K562 (cell line): Measurements from ENCODE around the gene ASS1. TPM values are rescaled to one million over a fixed set of nuclear protein-coding genes. Genes with fewer than 3 reads are reported as not detected.

ENCODE experiments used
- ATAC-seq: fragments of 200-7000 bp; cut with Tn5 transposase; 3 replicates; pipeline ENCODE4 v1.9.1; 2020; ENCODE audit warnings: moderate library complexity
- BruUV-seq: library from RNA; stranded (reverse); fragments of 400-500 nt; replicated peaks from 2 replicates; lab custom pipeline; 2021; lab: Mats Ljungman, UMichigan
- CTCF ChIA-PET: fragments of 300-600 bp; formaldehyde crosslinking; extraction: SDS; loops from one replicate; lab custom pipeline; 2021; ENCODE audit warnings: low intra/inter-chr PET ratio; lab: Yijun Ruan, JAX
- POLR2A ChIA-PET: fragments of 300-600, 350-650 bp; sonication (Branson Sonifier 250); formaldehyde crosslinking; extraction: SDS; loops from one replicate; lab custom pipeline; 2021; ENCODE audit warnings: antibody characterized with exemption, inconsistent platforms; lab: Yijun Ruan, JAX
- DNase-seq, 4 experiments: peaks; one replicate each; pipeline versions ENCODE4 v3.0.0 to v3.0.0-alpha.2; 2011 to 2018; ENCODE audit warnings: low spot score in 3 of 4, mixed read lengths in 3 of 4; ENCODE audit errors: extremely low read depth in 1 of 4
- FAIRE-seq: peaks from 2 replicates; lab custom pipeline; 2011; peaks lifted over from hg19 to GRCh38; lab: Jason Lieb, UNC
- H2AFZ ChIP-seq: 2 replicates; pipeline ENCODE4 v1.6.0; 2011; ENCODE audit warnings: low read depth, low read length, control low read depth, inconsistent platforms
- H3K27ac ChIP-seq: fragments of 200-600 bp; 3 replicates; pipeline ENCODE4 v1.8.0; 2011; ENCODE audit warnings: low read depth, mild to moderate bottlenecking, control low read depth, inconsistent platforms, low read length, moderate library complexity, mixed read lengths; ENCODE audit errors: extremely low read depth
- H3K27me3 ChIP-seq, 2 experiments: fragments of 300-600 bp in 1 of 2; 2 replicates in 1 of 2; 3 replicates in 1 of 2; pipeline versions ENCODE4 v1.6.0 to v1.8.0; 2011; ENCODE audit warnings: inconsistent platforms in 2 of 2, low read length in 2 of 2, mild to moderate bottlenecking in 1 of 2, mixed read lengths in 1 of 2, moderate library complexity in 1 of 2; ENCODE audit not compliant: control insufficient read depth in 2 of 2, insufficient read depth in 2 of 2
- H3K36me3 ChIP-seq: fragments of 300-600 bp; 3 replicates; pipeline ENCODE4 v1.8.0; 2011; ENCODE audit warnings: mild to moderate bottlenecking, low read length, inconsistent platforms; ENCODE audit not compliant: control insufficient read depth, insufficient read depth
- H3K4me1 ChIP-seq, 2 experiments: fragments of 200-600 bp in 1 of 2; replicated peaks in 1 of 2; 2 replicates in 1 of 2; 3 replicates in 1 of 2; pipeline versions ENCODE4 v1.5.1 to v1.8.0; 2011; ENCODE audit warnings: inconsistent platforms in 2 of 2, low read length in 2 of 2, mild to moderate bottlenecking in 1 of 2, mixed read lengths in 1 of 2, moderate library complexity in 1 of 2; ENCODE audit not compliant: control insufficient read depth in 2 of 2, insufficient read depth in 2 of 2
- H3K4me2 ChIP-seq: 2 replicates; pipeline ENCODE4 v1.6.1; 2011; ENCODE audit warnings: low read length, control low read depth, inconsistent platforms, mixed read lengths; ENCODE audit not compliant: insufficient read depth
- H3K4me3 ChIP-seq: fragments of 200-600 bp; sonication (generic), shearing (Covaris generic); 2 replicates; pipeline ENCODE4 v1.5.1; 2016; ENCODE audit warnings: control low read depth, inconsistent platforms
- H3K79me2 ChIP-seq: fragments of 200-600 bp; 3 replicates; pipeline ENCODE4 v1.8.0; 2011; ENCODE audit warnings: low read length, inconsistent platforms; ENCODE audit not compliant: control insufficient read depth, insufficient read depth
- H3K9ac ChIP-seq, 2 experiments: 2 replicates each; pipeline versions ENCODE4 v1.6.0 to v1.6.1; 2011; ENCODE audit warnings: low read depth in 2 of 2, low read length in 2 of 2, control low read depth in 1 of 2, inconsistent platforms in 1 of 2, mild to moderate bottlenecking in 1 of 2, mixed read lengths in 1 of 2; ENCODE audit not compliant: insufficient read depth in 1 of 2
- H3K9me1 ChIP-seq: one replicate; pipeline ENCODE4 v1.6.0; 2011; ENCODE audit warnings: inconsistent platforms, mild to moderate bottlenecking, low read length, moderate library complexity; ENCODE audit not compliant: control insufficient read depth, insufficient read depth
- H3K9me3 ChIP-seq: replicated peaks from 2 replicates; pipeline ENCODE4 v1.5.1; 2011; ENCODE audit warnings: low read depth, low read length, inconsistent platforms; ENCODE audit not compliant: control insufficient read depth, insufficient read depth
- H4K20me1 ChIP-seq: replicated peaks from 2 replicates; pipeline ENCODE4 v1.6.1; 2011; ENCODE audit warnings: low read length, inconsistent platforms, mixed read lengths; ENCODE audit not compliant: control insufficient read depth, insufficient read depth
- ARHGAP35 ChIP-seq: fragments of 450-650 bp; IDR thresholded peaks from 2 replicates; pipeline ENCODE4 v1.6.1; 2018; ENCODE audit not compliant: partially characterized antibody
- CTCF ChIP-seq, 3 experiments: IDR thresholded peaks in 2 of 3; conservative IDR thresholded peaks in 1 of 3; 2 replicates each; pipeline ENCODE4 v1.5.1; 2011 to 2012; ENCODE audit warnings: low read length in 3 of 3, mild to moderate bottlenecking in 3 of 3, control low read depth in 2 of 3, improper control_type of control experiment in 1 of 3, inconsistent platforms in 1 of 3, low read depth in 1 of 3, mixed read lengths in 1 of 3, moderate library complexity in 1 of 3; ENCODE audit not compliant: insufficient read depth in 2 of 3
- ELF2 ChIP-seq: fragments of 250-450 bp; sonication (Bioruptor Pico); IDR thresholded peaks from 2 replicates; pipeline ENCODE4 v1.5.0; 2021; ENCODE audit warnings: mild to moderate bottlenecking
- POLR2G ChIP-seq: fragments of 200-400 bp; formaldehyde crosslinking; IDR thresholded peaks from 2 replicates; pipeline ENCODE4 v1.6.1; 2017; ENCODE audit warnings: low read depth, mild to moderate bottlenecking, antibody characterized with exemption, low read length, moderate library complexity
- POLR3G ChIP-seq: IDR thresholded peaks from 2 replicates; pipeline ENCODE4 v1.6.1; 2011; ENCODE audit not compliant: insufficient read length, insufficient replicate concordance; ENCODE audit errors: extremely low read depth
- PYGO2 ChIP-seq: fragments of 450-650 bp; IDR thresholded peaks from 2 replicates; pipeline ENCODE4 v1.6.1; 2016; ENCODE audit warnings: mild to moderate bottlenecking, missing genetic modification characterization, moderate library complexity, missing compliant biosample characterization
- RAD21 ChIP-seq, 2 experiments: fragments of 250-450 bp in 1 of 2; fragments of 450-650 bp in 1 of 2; sonication (Bioruptor Pico) in 1 of 2; formaldehyde crosslinking in 1 of 2; IDR thresholded peaks in 1 of 2; conservative IDR thresholded peaks in 1 of 2; 2 replicates each; pipeline versions ENCODE4 v1.4.0 to v1.8.0; 2020 to 2022; ENCODE audit warnings: mild to moderate bottlenecking in 2 of 2, moderate library complexity in 1 of 2
- TAL1 ChIP-seq: fragments of 450-650 bp; IDR thresholded peaks from 2 replicates; pipeline ENCODE4 v1.6.1; 2016; ENCODE audit warnings: mild to moderate bottlenecking
- TEAD2 ChIP-seq: fragments of 450-650 bp; IDR thresholded peaks from 2 replicates; pipeline ENCODE4 v1.6.1; 2016; ENCODE audit warnings: missing genetic modification characterization, control low read depth, missing compliant biosample characterization
- UBTF ChIP-seq, 2 experiments: IDR thresholded peaks; 2 replicates each; pipeline ENCODE4 v1.6.1; 2012; ENCODE audit warnings: improper control_type of control experiment in 2 of 2, low read depth in 2 of 2, low read length in 2 of 2, borderline replicate concordance in 1 of 2
- ZNF124 ChIP-seq: sonication (generic); formaldehyde crosslinking; IDR thresholded peaks from 2 replicates; pipeline ENCODE4 v1.8.1; 2022; ENCODE audit warnings: missing genetic modification reagents
- ZNF146 ChIP-seq: IDR thresholded peaks from one replicate; pipeline ENCODE4 v1.6.1; 2018; ENCODE audit warnings: missing compliant biosample characterization; ENCODE audit not compliant: unreplicated experiment
- ZNF445 ChIP-seq: fragments of 250-450 bp; sonication (Bioruptor Pico); IDR thresholded peaks from 2 replicates; pipeline ENCODE4 v1.4.0; 2020; ENCODE audit warnings: low read depth, mild to moderate bottlenecking, moderate library complexity
- ZNF785 ChIP-seq: fragments of 250-450 bp; sonication (Bioruptor Pico); IDR thresholded peaks from 2 replicates; pipeline ENCODE4 v1.4.0; 2020; ENCODE audit warnings: mild to moderate bottlenecking
- WGBS: fragments of 100-300 bp; shearing (Covaris generic); methylation state at CpG from one replicate; pipeline ENCODE4 v1.1.6; 2016; ENCODE audit warnings: low coverage, mixed read lengths; ENCODE audit not compliant: insufficient coverage; ENCODE audit errors: missing lambda C conversion rate; 5-methylcytosine and 5-hydroxymethylcytosine counted together
- in situ Hi-C: fragments of 300-500 bp; cut with MboI; formaldehyde crosslinking; loops from 4 replicates; pipeline ENCODE4 v1.15.0; 2018; ENCODE audit warnings: inconsistent platforms, mixed read lengths
- intact Hi-C: fragments of 100-400 bp; cut with micrococcal nuclease; formaldehyde crosslinking; loops from 2 replicates; pipeline ENCODE4 v1.14.2; 2022
- polyA plus RNA-seq, 8 experiments: library from polyadenylated mRNA; depleted of rRNA in 4 of 8; stranded (reverse) in 5 of 8; unstranded in 3 of 8; fragments of >200 nt; fragmentation: Nextera tagmentation in 2 of 8; fragmentation: Illumina TruSeq in 1 of 8; extraction: Ambion mirVana in 2 of 8; extraction: Trizol in 1 of 8; gene quantifications; 2 replicates each; pipeline versions ENCODE4 v1.2.1 to v1.2.3, GENCODE V29; 2011 to 2014; ENCODE audit warnings: inconsistent platforms in 1 of 8, missing spikeins in 1 of 8
- total RNA-seq, 7 experiments: library from RNA; depleted of rRNA in 6 of 7; stranded (reverse); fragments of >200 nt in 6 of 7; fragmentation: Illumina TruSeq in 2 of 7; extraction: Trizol in 2 of 7; gene quantifications; 2 replicates each; pipeline versions ENCODE4 v1.2.1 to v1.2.3, GENCODE V29; 2011 to 2021; ENCODE audit warnings: low replicate concordance in 1 of 7

ASS1 gene
- total and polyA plus RNA-seq, 9 of the 15 experiments (the other 6 are each of a cell fraction or from before 2014, with no cell fraction given), result 1.5 to 5.7 (median 3.7) TPM

DNA sequence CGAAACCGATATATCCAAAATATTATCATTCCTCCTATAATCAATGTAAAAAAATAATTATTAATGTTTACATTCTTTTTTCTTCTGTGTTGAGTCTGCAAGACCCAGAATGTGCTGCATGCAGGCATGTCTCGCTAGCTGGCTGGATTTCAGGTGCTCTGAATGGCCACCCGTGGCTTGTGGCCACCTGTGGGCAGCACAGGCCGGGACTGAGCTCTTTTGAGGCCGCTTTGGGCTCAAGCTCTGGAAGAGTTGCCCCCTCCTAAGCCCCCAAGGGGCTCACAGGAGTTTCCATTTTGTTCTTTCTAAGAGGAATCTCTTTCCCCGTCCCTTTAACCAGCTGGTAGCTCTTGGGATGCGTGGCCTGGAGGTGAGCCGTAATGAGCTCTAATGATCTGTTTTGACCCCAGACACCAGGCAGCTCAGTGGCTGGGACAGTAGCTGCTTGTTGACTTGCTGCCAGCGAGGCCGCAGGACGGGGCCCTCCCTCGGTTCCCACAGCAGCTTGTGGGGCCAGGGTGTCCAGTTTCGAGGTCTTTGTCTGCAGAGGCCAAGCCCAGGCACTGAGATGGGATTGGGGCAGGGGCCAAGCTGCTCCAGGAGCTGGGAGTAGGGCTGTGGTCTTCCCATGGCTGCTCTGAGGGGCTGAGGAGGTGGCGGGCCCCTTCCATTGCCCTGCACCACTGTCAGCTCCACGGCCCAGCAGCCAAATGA is 20.8 kb downstream of the ASS1 start:
- POLR2A ChIA-PET, result interaction anchor here (0.6 to 1.2 kb wide), 6 partner anchors 12 to 454 kb away, joined by 3 to 5 read pairs (median 4); no protein-coding TSS in a partner anchor
- H3K27me3 ChIP-seq, result peaks cover 3 to 32% of the 10 kb centered on the region in 2 experiments; a peak in 4 of 5 replicates
- no TSS peak for BruUV-seq
- no peaks in the 10 kb centered on the region for H3K9me1 ChIP-seq
- H3K4me3 ChIP-seq, result no peak overlapping the region
- DNase-seq, result no peak
- no peak overlapping the region for H2AFZ ChIP-seq
- TF ChIP-seq ELF2 (CRISPR knock-in tag), result no peak
- no peak for TF ChIP-seq ZNF146 (CRISPR knock-in tag)
- no peak for TF ChIP-seq ZNF124 (CRISPR knock-in tag)
- TF ChIP-seq TAL1, result no peak
- TF ChIP-seq CTCF (IDR thresholded peaks at IDR 0.05 in 2 of 3, conservative IDR thresholded peaks at IDR 0.05 in 1 of 3; ENCODE audit: insufficient read depth in 2 of 3, low read depth in 1 of 3, low read length in 3 of 3), result peak; percentile 16 to 29 (median 21); a peak in 1 of 6 replicates
- TF ChIP-seq ZNF785 (CRISPR knock-in tag), result no peak
- TF ChIP-seq PYGO2 (tag), result no peak
- TF ChIP-seq ARHGAP35, result no peak
- TF ChIP-seq TEAD2 (tag), result no peak
- peak in 1 of 2 experiments; percentile 41; a peak in 1 of 4 replicates for TF ChIP-seq RAD21 (CRISPR knock-in tag; conservative IDR thresholded peaks at IDR 0.05 in 1 of 2, IDR thresholded peaks at IDR 0.05 in 1 of 2)
- no peak for TF ChIP-seq POLR3G
- no peak for TF ChIP-seq UBTF (IDR thresholded peaks at IDR 0.05; ENCODE audit: borderline replicate concordance in 1 of 2, low read depth in 2 of 2, low read length in 2 of 2)
- TF ChIP-seq POLR2G, result 0 out of 2 replicates have a peak, but pooled peaks have one; percentile 23
- TF ChIP-seq ZNF445 (CRISPR knock-in tag), result no peak
- peaks cover 0 to 49% of the 10 kb centered on the region in 2 experiments; a peak in 2 of 5 replicates for H3K4me1 ChIP-seq
- no peak for FAIRE-seq
- H4K20me1 ChIP-seq, result peaks cover 11% of the 10 kb centered on the region
- H3K9me3 ChIP-seq, result no peaks in the 10 kb centered on the region
- intact Hi-C loops, result no loop called here
- no peaks in the 10 kb centered on the region for H3K79me2 ChIP-seq
- no peak overlapping the region for H3K27ac ChIP-seq
- no peaks in the 10 kb centered on the region for H3K36me3 ChIP-seq
- in situ Hi-C loops, result no loop called here
- 36% methylated on average over 16 of the region's 16 CpGs for WGBS
- no peak for ATAC-seq
- peak overlapping the region in 1 of 2 experiments; percentile 52; a peak in 1 of 4 replicates for H3K9ac ChIP-seq
- H3K4me2 ChIP-seq, result no peak overlapping the region
- CTCF ChIA-PET, result interaction anchor here (0.6 to 6.0 kb wide), 2 partner anchors 15 to 218 kb away, joined by 3 to 105 read pairs; no protein-coding TSS in a partner anchor
